HG03460 (cell line): Measurements from ENCODE around the gene MEIOB.

Experiments used
- ATAC-seq: cut with Tn5 transposase; IDR thresholded peaks from one replicate; pipeline ENCODE4 v1.9.1; 2021; ENCODE audit not compliant: unreplicated experiment

MEIOB gene

DNA sequence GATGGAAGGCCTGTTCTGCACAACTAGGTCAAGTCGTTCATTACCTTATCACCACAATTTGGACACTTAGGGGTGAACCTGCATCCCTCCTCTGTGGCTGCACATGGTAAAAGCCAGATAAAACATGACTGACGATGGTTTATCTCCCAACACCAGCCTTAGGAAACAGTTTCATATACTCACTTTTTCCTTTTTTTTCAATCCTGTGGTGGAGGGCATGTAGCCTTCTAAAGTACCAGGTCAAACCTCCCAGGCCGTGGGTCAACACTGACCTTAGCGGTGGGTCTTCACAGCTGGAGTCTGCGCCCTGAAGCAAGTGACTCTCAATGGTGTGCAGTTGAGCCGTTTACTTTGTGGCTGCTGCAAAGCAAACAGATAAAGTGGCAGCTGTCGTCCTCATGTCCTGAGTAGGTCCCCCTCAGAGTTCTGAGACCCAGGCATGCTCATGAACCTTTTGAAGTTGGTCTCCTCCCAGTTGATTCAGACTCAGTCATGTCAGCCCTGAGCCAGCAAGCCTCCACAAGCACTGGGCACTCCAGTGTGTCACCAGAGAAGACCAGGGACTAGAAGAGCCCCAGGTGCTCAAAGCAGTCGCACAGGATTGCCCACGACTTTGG lies 39.0 kb downstream of the MEIOB start:
- ATAC-seq, result no peak

DNA sequence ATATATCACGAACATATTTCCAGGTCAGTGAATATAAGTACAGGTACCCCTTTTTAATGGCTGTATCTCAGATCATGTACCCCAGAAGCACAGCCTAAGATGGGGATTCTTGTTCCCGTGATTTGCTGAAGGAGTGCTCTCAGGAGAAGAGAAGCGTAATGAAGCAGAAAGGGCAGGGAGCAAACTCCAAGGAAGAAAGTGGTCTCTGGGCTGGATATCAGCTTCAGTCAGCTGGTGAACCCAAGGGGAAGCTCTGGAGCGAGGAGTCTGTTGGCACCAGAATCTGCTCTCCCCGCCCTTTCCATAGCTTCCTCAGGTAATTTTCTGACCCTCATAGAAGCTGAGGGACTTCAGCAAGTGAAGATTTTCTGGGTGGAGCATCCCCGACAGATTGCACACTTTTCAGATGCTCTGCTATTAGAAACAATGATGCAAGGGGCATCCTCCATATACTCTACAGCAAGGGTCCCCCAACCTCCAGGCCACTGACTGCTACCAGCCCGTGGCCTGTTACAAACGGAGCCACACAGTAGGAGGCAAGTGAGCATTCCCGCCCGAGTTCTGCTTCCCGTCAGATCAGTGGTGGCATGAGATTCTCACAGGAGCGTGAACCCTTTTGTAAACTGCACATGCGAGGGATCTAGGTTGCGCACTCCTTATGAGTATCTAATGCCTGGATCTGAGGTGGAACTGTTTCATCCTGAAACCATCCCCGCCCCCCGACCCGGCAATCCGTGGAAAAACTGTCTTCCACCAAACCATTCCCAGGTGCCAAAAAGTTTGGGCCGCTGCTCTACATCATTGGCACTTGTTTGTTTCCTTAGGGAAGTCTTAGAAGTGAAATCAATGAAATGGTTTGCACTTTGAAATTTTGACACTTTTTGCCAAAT lies 40.5 kb downstream of the MEIOB start:
- no peak for ATAC-seq

DNA sequence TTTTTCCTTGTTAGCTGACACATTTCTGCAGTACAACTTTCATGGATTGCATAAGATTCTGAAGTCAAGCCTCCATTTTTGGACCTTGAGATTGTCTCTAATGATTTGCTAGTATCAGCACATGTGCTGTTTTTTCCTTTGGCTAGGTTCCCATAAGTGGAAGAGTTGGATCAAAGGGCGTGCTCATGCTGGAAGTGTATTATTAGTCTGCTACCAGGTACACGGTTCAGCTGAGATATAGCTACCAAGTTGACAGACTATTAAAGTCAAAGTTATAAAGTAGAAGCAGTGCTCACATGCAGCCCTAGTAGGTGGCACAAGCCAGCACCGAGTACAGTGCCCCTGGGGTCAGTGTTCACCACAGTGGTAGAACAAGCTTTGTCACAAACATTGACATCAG lies 41.8 kb downstream of the MEIOB start:
- no peak for ATAC-seq

DNA sequence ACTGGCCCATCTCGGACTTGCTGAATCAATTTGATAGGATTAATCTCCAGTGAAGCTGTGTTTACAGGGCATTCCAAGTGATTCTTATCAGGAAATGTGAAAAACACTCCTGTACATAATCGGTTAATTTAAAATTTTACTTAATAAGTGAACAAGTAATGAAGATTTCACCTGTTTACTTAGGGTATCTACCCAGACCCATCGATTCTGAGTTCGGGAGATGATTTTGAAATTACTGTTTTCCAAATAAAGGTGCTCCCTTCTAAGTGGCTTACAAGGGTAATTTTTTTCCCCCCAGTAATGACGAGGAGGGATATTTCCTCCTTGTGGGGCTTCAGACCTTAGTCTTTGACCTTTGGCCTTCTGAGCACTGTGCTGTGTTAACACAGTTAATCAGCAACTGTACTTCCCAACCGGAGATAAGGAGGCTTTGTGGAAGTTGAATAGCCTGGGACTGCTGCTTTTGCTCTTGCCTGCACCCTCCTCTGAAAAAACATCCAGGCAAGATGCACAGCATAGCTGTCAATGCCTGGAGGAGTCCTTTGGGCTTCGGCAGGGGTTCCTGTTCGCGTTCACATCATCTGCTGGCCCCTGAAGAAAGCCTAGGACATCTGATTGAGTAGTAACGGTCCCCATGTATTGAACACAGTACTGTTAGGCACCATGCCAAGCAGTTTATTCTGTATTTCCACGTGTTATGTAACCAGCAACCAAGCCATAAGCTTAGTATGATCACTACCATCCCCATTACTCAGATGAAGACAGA lies 43.1 kb downstream of the MEIOB start:
- ATAC-seq, result no peak

DNA sequence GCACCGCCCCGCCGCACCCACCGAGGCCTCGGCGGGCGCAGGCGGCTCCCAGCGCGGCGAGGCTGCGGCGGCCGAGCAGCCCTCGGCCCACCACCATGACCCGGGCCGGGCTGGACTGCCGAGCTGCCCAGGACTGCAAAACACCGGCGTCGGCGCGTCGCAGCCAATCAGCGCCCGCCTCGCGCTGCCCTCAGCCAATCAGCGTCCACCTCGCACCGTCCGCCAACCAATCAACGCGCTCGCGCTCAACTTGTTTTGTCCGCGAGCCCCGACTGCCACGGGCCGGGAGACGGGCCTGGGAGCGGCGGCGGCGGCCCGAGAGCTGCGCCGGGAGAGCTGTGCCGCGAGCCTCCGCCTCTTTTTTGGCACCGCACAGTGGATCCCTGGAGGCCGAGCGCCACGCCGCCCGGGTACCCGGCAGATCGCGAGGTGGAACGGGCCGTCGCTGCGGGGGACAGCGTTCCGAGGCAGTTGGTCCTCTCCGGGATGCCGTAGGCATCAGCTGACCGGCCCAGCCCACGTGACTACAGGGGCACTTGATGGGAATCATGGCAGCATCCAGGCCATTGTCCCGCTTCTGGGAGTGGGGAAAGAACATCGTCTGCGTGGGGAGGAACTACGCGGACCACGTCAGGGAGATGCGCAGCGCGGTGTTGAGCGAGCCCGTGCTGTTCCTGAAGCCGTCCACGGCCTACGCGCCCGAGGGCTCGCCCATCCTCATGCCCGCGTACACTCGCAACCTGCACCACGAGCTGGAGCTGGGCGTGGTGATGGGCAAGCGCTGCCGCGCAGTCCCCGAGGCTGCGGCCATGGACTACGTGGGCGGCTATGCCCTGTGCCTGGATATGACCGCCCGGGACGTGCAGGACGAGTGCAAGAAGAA lies 45.0 kb downstream of the MEIOB start, which contains the start of the genes FAHD1 and HAGH:
Gene FAHD1 (plus strand): TSS at position 516 of the 883 bp plus-strand sequence. CDS start 33 bp downstream, at position 549.
Gene HAGH (minus strand): TSS at position 135 of the 883 bp plus-strand sequence. CDS start 38 bp downstream, at position 97.
- ATAC-seq, result peak; percentile 79

DNA sequence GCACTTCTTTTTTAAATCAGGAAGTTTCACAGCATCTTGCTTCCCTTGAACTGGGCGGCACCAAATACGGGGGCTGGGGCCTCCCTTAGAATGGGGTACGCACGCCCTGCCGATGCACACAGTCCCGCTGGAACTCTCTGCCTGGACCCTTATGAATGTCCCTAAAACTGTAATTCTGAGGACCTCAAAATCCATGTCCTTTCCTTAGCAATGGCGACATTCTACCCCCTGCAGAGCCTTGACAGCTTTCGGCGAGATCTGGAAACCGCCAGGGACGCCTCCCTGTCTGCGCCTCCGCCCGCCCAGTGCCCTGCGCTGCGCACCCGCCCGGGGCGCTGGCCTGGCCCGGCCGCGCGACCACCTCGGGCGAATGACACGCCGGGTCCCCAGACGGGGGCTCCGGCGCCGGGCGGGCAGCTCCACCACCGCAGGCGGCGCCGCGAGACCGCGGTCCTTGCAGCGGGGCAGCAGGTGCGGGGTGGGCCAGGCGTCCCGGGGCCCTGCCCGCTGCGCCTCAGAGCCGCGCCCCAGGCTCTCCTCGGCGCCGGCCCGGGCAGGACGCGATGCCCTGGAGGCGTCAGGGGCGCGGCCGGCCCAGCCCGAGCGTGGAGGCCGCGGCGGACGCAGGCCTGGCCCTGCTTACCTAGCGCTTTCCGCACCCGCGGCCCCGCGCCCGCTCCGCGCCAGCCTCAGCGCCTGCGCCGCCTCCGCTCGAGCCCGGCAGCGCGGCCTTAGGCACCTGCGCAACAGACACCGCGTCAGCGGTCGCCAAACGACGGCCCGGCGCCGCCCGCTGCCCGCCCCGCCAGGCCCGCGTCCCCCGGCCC lies 45.9 kb downstream of the MEIOB start:
- ATAC-seq, result peak; percentile 47

DNA sequence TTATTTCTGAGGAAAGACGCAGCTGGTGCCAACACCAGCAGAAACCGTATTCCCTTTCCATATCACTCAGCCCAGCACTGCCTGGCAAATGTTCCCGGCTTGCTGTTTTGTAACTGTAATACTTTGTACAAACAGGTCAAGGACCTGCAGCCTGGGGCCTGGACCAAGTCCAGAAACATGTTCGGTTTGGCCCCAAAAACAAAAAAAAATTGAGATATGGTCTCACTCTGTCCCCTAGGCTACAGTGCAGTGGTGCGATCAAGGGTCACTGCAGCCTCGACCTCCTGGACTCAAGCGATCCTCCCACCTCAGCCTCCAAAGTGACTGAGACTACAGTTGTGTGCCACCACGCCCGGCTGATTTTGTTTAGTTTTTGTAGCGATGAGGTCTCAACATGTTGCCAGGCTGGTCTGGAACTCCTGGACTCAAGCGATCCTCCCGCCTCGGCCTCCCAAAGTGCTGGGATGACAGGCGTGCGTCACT lies 46.5 kb downstream of the MEIOB start:
- no peak for ATAC-seq

DNA sequence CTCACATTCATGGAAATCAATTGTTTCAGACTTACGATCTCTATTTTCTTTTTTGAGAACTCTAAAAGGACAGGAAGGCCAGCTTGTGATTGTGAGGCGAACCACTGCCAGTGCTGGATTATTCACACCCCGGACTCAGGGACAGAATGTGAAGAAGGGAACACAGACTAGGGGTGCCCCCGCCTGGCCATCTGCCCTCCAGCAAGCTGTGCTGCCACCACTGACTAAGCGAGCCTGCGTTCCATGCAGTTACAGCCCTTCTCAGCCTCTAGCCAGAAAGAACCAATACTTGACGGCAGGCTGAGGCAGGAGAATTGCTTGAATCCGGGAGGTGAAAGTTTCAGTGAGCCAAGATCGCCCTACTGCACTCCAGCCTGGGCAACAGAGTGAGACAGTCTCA lies 48.1 kb downstream of the MEIOB start:
- no peak for ATAC-seq

DNA sequence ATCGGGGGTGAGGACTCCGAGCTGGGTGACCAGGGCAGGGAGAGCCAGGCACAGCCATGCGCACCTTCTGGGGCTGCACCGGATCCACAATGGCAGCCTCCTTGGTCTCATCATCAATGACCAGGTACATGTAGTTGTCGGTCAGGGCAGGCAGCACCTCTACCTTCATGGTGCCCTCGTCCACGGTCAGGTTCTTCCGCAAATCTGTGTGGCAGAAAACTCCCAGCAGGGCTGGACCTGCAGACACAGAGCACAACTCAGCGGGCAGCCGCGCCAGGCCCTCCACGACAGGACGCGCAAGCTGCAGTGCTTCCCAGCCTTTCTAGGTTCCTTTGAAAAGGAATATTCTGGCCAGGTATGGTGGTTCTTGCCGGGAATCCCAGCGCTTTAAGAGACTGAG lies 49.2 kb downstream of the MEIOB start:
- no peak for ATAC-seq

DNA sequence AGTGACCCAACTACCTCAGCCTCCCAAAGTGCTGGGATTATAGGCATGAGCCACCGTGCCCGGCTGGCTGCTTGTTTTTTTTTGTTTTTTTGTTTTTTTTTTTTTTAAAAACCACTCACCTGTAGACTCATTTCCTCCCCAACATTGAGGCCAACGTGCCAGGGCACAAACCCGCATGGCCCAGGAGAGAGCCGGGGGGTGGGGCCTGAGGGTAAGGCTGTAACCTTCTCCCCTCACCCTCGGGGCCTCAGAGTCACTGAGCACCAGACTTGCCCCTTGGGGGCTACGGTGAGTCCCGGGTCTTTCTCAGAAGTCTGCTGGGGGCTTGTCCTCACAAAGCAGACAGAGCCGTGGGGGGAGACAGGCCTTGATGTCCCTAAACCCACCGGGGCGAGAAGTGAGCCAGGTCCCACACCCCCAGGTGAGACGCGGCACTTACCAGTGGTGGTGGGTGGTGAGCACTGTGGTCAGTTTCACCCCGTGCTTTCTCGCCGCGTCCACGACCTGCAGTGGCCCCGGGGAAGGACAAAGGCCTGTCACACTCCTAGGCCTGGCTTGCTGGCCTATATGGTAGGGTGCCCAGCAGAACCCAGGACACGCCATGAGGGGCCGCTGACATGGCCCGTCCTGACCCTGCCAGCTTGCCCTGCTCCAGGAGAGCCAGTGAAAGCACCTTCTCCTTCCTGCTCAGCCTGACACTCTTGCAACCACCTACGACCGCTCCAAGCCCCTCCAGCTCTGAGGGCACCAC lies 49.9 kb downstream of the MEIOB start:
- no peak for ATAC-seq

DNA sequence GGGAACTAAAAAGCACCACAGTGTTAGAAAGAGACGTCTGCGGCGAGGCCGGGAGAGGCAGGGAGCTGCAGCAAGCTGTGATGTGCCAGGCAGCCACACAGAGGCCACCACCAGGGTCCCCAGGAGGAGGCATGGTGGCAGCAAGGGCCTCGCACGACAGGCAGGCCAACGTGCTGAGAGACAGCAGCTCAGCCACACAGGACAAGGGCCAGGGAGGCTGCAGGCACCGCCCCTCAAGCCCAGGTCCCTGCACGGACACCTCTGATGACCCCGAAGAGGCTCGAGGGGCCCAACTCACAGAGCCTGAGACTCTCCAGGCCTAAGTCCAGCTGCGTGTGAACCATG lies 51.0 kb downstream of the MEIOB start:
- no peak for ATAC-seq

DNA sequence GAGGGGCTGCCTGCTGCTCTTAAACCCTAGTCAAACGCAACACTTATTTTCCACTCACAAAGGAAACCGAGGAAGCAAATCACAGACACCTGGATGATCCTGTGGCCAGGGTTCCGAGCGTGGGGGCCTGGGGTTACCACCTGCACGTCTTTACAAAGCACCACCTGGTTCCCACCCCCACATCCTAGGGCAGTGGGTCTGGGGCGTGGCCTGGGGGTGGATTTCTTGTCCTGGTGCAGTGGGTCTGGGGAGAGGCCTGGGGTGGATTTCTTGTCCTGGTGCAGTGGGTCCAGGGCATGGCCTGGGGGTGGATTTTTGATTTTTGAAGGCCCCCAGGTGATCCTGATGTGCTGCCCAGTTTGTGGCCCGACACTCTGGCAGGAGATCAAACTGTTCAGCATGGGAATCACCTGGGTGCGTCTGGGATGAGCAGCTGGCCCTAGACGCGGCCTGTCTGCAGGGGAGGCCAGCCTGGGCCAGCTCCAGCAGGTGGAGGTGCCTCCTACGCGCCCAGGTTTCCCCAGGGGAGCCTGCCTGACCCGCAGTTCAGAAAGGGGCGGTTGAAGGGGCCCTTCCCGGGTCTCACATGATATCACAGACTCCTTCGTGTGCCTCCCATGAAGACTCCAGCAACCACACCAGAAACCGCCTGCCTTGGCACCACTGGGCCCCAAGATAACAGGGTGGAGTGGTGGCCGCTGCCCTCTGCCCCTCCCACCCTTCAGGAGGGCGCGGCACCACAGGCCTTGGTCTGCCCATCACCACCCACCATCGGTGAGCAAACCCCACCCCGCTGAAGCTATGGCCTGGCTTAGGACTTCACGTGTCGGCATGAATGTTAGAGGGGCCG lies 51.6 kb downstream of the MEIOB start:
- no peak for ATAC-seq

DNA sequence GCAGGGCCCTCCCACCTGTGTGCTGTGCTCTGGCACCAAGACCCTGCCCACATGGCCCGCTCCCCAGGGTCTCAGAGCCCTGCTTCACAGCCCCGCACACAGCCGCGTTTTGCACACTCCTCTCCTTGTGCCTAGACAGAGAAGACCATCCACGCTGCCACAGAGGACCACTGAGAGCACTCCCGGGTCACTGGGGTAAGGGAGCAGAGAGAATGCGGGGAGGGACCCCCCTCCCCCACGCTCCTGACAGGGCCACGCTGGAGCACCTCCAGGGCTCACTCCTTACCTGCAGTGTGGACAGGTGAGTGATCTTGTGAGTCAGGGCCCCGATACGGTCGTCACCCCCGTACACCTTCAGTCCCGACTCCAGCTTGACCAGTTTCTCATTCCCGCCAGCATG lies 52.4 kb downstream of the MEIOB start:
- ATAC-seq, result no peak

DNA sequence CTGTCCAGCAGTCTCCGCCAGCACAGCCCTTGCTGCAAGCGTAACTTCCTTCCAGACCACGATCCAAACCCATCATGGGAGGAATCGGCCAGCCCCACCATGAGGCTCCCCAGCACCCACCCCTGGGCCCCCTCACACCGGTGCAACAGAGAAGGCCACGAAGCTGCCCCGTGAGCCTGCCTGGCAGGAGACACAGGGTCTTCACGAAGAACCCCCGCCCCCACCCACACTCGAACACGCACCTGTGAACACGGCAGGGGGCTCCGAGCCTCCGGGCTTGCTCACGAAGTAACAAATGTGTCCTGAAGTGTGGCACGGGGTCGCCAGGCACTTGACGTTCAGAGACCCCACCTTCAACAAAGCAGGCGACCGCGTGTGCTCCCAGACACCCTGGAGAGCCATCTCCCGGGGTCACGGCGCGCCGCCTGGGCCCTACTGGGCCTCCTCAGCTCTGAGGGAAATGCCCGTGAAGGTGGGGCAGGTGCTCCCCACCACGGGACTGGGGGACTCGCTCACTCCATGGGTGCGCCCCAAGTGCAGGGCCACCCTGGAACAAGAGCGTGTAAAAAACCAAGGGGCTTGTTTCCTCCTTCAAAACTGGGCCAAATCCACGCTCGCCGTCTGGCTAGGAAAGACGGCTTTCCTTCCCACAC lies 53.0 kb downstream of the MEIOB start:
- ATAC-seq, result no peak

DNA sequence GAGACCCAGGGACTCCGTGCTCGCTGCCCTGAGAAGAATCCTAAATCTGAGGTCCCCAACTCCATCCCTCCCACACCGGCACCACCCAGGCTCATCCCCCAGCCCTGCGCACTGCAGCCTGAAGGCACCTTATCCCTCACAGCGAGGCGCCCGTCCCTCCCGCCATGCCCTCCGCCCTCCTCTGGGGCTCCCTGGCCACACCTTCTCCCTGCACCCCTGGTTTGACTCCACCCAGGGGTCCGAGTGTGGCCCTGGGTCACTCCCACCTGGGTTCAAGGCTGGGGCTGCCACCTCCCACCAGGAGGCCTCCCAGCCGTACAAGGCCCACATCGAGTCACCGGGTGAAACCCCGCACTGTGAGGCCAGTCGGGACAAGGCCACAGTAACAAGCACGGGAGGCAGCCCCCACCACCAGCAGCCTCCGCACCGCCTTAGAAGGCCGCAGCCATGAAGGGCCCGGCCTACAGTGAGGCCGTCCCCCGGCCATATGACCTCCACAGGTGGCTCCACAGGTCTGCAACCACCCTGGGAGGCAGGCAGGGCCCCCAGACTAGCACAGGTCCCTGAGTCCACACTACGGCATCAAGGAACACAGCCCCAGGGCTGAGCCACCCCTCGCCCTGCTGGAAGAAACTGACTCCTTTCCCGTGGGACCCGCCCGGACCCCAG lies 53.6 kb downstream of the MEIOB start:
- ATAC-seq, result no peak

DNA sequence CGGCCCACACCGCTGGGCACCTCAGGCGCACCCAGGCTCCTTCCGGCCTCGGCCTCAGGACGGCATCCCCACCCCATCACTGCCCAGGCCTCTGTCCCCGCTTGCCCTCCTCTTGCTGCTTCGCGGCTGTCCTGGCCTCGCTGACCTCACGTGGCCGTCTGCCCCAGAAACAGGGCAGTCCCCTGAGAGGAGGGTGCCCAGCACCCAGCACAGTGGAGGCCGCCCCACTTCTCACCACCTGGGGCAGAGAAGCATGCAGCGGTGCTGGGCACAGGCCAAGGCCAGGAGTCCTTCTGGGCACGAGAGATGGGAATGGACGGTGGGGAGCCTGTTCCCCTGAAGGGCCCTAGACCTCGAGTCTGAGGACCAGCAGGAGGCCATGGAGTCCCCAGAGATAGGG lies 54.2 kb downstream of the MEIOB start:
- no peak for ATAC-seq

DNA sequence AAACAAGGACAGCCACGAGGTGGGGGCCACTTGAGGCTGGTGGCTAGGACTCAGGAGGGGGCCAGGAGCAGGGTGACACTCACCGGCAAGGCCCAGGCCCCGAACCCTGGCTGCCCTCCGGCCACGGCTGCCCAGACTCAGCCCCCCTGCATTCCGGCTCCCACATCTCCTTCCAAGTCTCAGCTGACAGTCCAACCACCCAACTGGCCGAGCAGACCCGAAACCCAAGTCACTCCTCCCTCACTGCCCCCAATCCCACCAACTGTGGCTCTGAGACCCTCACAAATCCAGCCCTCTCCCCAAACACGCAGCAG lies 54.7 kb downstream of the MEIOB start:
- ATAC-seq, result no peak
